K562 (cell line): ENCODE measurements around the gene RCC1. TPM values are rescaled to one million over a fixed set of nuclear protein-coding genes. Genes with fewer than 3 reads are reported as not detected.

Source experiments
- ARHGAP35 ChIP-seq: fragments of 450-650 bp; IDR thresholded peaks from 2 replicates; pipeline ENCODE4 v1.6.1; 2018; ENCODE audit not compliant: partially characterized antibody
- CREB5 ChIP-seq: fragments of 250-450 bp; sonication (Bioruptor Pico); IDR thresholded peaks from 2 replicates; pipeline ENCODE4 v1.5.0; 2020; ENCODE audit warnings: mild to moderate bottlenecking
- ETV6 ChIP-seq, 3 experiments: fragments of 150-350 bp in 1 of 3; sonication (generic) in 1 of 3; formaldehyde crosslinking in 1 of 3; IDR thresholded peaks; 2 replicates each; pipeline versions ENCODE4 v1.6.1 to v1.8.0; 2014 to 2022; ENCODE audit warnings: borderline replicate concordance in 2 of 3, low read depth in 2 of 3, antibody characterized with exemption in 1 of 3, low read length in 1 of 3, mild to moderate bottlenecking in 1 of 3, missing genetic modification reagents in 1 of 3
- HMG20A ChIP-seq: fragments of 450-650 bp; formaldehyde crosslinking; conservative IDR thresholded peaks from 2 replicates; pipeline ENCODE4 v1.4.0; 2020; ENCODE audit warnings: mild to moderate bottlenecking, mixed read lengths
- NCOA2 ChIP-seq, 2 experiments: fragments of 450-650 bp; IDR thresholded peaks; 2 replicates each; pipeline ENCODE4 v1.6.1; 2018; ENCODE audit warnings: mild to moderate bottlenecking in 2 of 2, moderate library complexity in 1 of 2; ENCODE audit not compliant: partially characterized antibody in 2 of 2
- PHF21A ChIP-seq: fragments of 450-650 bp; IDR thresholded peaks from 2 replicates; pipeline ENCODE4 v1.6.1; 2017; ENCODE audit warnings: low read depth, borderline replicate concordance
- PYGO2 ChIP-seq: fragments of 450-650 bp; IDR thresholded peaks from 2 replicates; pipeline ENCODE4 v1.6.1; 2016; ENCODE audit warnings: mild to moderate bottlenecking, missing genetic modification characterization, moderate library complexity, missing compliant biosample characterization
- RBM14 ChIP-seq: fragments of 200-400 bp; formaldehyde crosslinking; IDR thresholded peaks from 2 replicates; pipeline ENCODE4 v1.6.1; 2018; ENCODE audit warnings: low read depth, mild to moderate bottlenecking, low read length, moderate library complexity, borderline replicate concordance; ENCODE audit not compliant: insufficient read depth
- RCOR1 ChIP-seq, 2 experiments: IDR thresholded peaks; 2 replicates each; pipeline ENCODE4 v1.6.1; 2012; ENCODE audit warnings: low read depth in 2 of 2, low read length in 2 of 2, borderline replicate concordance in 1 of 2, improper control_type of control experiment in 1 of 2
- ZBTB9 ChIP-seq: fragments of 450-650 bp; formaldehyde crosslinking; IDR thresholded peaks from 2 replicates; pipeline ENCODE4 v1.4.0; 2020; ENCODE audit warnings: mild to moderate bottlenecking, moderate library complexity
- ZNF280B ChIP-seq: fragments of 250-450 bp; sonication (Bioruptor Pico); IDR thresholded peaks from 2 replicates; pipeline ENCODE4 v1.5.1; 2021; ENCODE audit warnings: mild to moderate bottlenecking
- ZNF407 ChIP-seq: fragments of 450-650 bp; IDR thresholded peaks from 2 replicates; pipeline ENCODE4 v1.6.1; 2016; ENCODE audit warnings: low read depth
- polyA plus RNA-seq, 8 experiments: library from polyadenylated mRNA; depleted of rRNA in 4 of 8; stranded (reverse) in 5 of 8; unstranded in 3 of 8; fragments of >200 nt; fragmentation: Nextera tagmentation in 2 of 8; fragmentation: Illumina TruSeq in 1 of 8; extraction: Ambion mirVana in 2 of 8; extraction: Trizol in 1 of 8; gene quantifications; 2 replicates each; pipeline versions ENCODE4 v1.2.1 to v1.2.3, GENCODE V29; 2011 to 2014; ENCODE audit warnings: inconsistent platforms in 1 of 8, missing spikeins in 1 of 8
- total RNA-seq, 7 experiments: library from RNA; depleted of rRNA in 6 of 7; stranded (reverse); fragments of >200 nt in 6 of 7; fragmentation: Illumina TruSeq in 2 of 7; extraction: Trizol in 2 of 7; gene quantifications; 2 replicates each; pipeline versions ENCODE4 v1.2.1 to v1.2.3, GENCODE V29; 2011 to 2021; ENCODE audit warnings: low replicate concordance in 1 of 7

RCC1 gene
- total and polyA plus RNA-seq, 9 of the 15 experiments (the other 6 are each of a cell fraction or from before 2014, with no cell fraction given): 16.4 to 202 (median 107) TPM

- TF ChIP-seq CREB5 (CRISPR knock-in tag) (0 out of 2 replicates have a peak, but pooled peaks have one; percentile 51), ZNF280B (CRISPR knock-in tag) (0 out of 2 replicates have a peak, but pooled peaks have one; percentile 8), ZNF407 (no peak), HMG20A (CRISPR knock-in tag) (no peak), RBM14 (no peak), ZBTB9 (peak; percentile 90), ARHGAP35 (no peak), RCOR1 (IDR thresholded peaks at IDR 0.05; ENCODE audit: borderline replicate concordance in 1 of 2, low read depth in 2 of 2, low read length in 2 of 2) (peak in 1 of 2 experiments; percentile 68; a peak in 1 of 4 replicates), NCOA2 (IDR thresholded peaks at IDR 0.05; ENCODE audit: partially characterized antibody in 2 of 2) (no peak), PYGO2 (tag) (no peak), ETV6 (IDR thresholded peaks at IDR 0.05; ENCODE audit: borderline replicate concordance in 1 of 2, low read depth in 2 of 2, low read length in 1 of 2) (no peak), ETV6 (CRISPR knock-in tag; IDR thresholded peaks at IDR 0.05; ENCODE audit: borderline replicate concordance) (0 out of 2 replicates have a peak, but pooled peaks have one; percentile 49), PHF21A (peak; percentile 88)
Observed at GRCh38 chr1:28518000-28518744, 12.3 kb downstream of the RCC1 start (continued).
